GM19035 (cell line): ENCODE measurements around the gene ISLR.

Source experiments
- ATAC-seq: cut with Tn5 transposase; IDR thresholded peaks from one replicate; pipeline ENCODE4 v1.9.1; 2021; ENCODE audit not compliant: unreplicated experiment

The ISLR gene

DNA sequence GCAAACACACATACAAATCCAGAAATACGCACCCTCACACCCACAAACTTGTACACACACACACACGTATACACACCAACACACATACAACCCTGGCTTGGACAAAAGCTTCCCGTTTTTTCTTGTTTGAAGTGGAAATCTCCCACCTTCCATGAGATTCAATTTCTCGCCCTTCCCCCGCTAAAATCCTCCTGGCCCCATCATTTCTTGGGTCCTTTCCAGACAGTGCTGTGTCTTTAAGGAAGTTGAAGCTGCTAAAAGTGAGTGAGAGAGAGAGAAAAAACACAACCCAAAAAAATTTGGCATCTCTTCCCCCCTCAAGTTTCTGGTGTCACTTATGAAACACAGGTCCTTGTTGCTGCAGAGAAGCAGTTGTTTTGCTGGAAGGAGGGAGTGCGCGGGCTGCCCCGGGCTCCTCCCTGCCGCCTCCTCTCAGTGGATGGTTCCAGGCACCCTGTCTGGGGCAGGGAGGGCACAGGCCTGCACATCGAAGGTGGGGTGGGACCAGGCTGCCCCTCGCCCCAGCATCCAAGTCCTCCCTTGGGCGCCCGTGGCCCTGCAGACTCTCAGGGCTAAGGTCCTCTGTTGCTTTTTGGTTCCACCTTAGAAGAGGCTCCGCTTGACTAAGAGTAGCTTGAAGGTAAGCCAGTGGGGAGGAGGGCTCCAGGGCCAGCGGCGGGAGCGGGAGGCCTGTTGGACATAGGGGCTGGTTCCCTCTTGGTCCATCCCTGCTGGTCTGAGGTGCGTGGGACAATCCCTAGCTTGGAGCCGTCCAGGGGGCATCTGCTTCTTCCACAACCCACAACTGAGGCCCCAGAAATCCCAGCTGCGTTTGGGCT lies at the start of gene ISLR:
Gene ISLR, plus strand, starts transcription at position 331 of the 839 bp plus-strand sequence. CDS start 1,149 bp downstream, outside the sequence.
- ATAC-seq, result no peak

DNA sequence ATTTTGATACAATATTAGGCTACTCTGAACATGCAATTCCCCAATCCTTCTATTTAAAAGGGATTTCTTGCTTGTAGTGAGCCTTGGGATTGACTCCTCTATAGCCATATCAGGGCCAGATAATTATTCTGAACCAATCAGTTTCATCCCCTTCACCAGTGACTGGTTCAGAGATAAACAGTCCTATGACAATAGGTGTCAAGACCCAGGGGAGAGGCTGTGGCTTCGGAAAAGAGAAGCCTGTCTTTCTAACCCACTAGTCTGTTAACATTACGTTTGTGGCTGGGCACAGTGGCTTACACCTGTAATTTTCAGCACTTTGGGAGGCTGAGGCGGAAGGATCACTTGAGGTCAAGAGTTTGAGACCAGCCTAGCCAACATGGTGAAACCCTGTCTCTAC lies 49.3 kb upstream of the ISLR start:
- no peak for ATAC-seq

DNA sequence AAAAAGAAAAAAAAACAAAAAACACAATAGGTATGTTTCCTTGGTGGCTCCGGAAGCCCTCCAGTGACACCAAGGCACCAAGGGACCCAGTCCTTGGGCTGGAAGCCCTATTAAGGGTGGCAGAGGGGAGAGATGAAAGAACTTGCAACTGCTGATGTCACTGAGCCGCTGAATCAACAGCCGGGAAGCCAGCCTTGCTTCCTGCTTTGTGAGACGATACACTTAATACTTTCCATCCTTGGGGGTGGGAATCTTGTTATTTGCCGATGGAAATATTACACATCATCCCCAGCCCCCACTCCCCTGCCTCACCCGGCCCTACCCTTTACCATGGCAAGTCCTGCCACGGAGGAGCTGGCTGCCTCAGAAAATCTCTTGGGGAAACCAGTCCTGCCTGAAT lies 48.8 kb upstream of the ISLR start:
- ATAC-seq, result no peak

DNA sequence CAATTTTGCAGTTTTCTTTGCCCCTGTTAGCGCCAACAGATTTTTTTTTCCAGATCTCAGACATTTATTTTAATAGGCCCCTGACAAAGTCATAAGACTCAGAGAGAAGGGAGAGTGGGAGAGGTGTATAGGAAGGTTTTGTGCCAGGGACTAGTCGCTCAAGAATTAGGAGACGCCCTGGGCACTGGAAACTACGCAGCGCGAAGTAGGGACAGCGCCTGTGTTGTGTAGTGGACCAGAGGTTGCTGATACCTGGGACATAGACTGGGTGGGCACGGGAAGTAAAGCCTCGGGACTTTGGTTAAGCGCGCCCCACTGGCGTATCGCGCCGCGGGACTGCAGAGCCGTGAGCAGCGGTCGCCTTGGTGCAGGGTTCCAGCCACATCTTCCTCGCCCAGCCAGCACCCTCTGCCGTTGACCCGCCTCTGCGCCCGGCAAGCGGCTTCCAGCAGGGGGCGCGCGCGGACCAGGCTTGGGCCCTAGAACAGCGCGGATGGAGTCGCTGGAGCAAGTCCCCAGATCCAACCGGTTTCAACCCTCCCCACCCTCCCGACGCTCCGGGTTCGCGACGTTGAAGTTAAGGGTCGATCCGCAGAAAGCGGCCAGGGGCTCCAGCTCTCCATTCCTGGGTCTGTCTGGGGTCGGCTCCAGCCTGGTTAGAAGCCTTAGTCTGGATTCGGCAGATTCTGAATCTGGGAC lies 46.1 kb upstream of the ISLR start:
- ATAC-seq, result peak; percentile 67

- peak; percentile 22 for ATAC-seq
These were observed 45.3 kb upstream of the ISLR start for GRCh38 chr15:74127954-74128784.

DNA sequence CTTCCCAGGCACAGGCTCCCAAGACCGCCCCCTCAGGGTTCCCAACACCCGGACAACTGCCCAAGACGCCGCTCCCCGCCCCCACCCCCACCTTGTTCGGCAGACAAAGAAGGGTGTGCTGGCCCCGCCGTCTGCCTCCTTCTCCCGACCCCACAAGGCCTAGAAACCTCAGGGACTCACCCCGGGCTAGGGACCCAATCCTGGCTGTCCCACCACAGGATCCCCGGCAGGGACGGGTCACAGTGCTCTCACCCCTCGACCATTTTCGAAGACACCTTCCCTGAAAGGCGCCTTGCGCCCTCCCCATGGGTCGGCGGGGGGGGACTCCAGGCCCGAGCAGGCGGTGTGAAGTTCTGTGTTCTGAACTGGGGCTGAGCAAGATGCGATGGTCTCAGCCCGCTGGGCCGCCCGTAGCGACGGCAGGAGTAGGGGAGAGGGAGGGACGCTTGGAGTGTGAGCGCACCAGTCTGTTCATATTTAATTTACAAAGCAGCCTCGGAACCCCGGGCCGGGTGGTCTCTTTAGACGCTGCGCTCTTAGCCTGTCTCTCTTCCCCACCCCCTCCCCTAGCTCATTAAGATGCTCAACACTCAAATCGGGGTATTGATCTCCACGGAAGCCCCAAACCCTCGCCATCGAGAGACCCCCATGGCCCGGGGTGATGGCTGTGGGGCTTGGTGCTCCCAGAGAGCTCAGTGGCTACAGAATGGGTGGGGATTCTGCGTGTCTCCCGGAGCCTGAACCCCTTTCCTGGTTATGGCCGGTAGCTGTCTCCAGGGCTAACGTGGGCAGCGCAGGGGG lies 44.5 kb upstream of the ISLR start:
- no peak for ATAC-seq

GRCh38 chr15:74129586-74130154 lies 43.8 kb upstream of the ISLR start:
- no peak for ATAC-seq

GRCh38 chr15:74130155-74130848 lies 43.2 kb upstream of the ISLR start, which contains the start of gene ISLR2:
Gene ISLR2 (plus strand): TSS chr15:74130586. CDS start chr15:74132755, 2,169 bp downstream.
- no peak for ATAC-seq

- ATAC-seq, result no peak
These were observed 42.5 kb upstream of the ISLR start for GRCh38 chr15:74130849-74131627.

GRCh38 chr15:74131628-74132413 lies 41.7 kb upstream of the ISLR start:
- no peak for ATAC-seq

GRCh38 chr15:74132681-74133651 lies 40.5 kb upstream of the ISLR start:
- no peak for ATAC-seq

DNA sequence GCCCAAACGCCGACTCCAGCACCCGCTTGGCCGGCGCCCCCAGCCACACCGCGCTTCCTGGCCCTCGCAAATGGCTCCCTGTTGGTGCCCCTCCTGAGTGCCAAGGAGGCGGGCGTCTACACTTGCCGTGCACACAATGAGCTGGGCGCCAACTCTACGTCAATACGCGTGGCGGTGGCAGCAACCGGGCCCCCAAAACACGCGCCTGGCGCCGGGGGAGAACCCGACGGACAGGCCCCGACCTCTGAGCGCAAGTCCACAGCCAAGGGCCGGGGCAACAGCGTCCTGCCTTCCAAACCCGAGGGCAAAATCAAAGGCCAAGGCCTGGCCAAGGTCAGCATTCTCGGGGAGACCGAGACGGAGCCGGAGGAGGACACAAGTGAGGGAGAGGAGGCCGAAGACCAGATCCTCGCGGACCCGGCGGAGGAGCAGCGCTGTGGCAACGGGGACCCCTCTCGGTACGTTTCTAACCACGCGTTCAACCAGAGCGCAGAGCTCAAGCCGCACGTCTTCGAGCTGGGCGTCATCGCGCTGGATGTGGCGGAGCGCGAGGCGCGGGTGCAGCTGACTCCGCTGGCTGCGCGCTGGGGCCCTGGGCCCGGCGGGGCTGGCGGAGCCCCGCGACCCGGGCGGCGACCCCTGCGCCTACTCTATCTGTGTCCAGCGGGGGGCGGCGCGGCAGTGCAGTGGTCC lies 39.7 kb upstream of the ISLR start:
- ATAC-seq, result no peak

GRCh38 chr15:74134387-74135027 lies 39.0 kb upstream of the ISLR start:
- no peak for ATAC-seq

DNA sequence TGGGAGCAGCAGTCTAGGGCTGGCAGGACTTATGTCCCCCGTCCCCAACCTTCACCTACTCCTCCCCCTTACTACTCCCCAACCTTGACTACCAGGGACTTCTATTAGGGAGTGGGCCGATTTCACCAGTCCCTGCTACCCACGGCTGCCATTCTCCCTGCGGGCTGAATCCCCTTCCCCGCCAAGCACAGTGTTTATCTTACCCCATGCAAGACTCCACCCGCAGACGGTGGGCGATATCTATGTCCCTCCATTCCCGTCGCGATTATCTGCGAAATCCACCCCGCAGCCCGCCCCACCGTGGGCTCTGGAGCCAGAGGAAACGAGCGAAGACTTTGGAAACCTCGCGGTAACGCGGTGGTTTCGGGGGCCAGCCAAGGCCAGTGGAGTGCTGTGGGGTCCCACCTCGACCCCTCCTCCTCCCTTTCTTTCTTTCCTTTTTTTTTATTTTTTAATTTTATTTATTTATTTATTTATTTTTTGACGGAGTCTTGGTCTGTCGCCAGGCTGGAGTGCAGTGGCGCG lies 38.4 kb upstream of the ISLR start:
- no peak for ATAC-seq

DNA sequence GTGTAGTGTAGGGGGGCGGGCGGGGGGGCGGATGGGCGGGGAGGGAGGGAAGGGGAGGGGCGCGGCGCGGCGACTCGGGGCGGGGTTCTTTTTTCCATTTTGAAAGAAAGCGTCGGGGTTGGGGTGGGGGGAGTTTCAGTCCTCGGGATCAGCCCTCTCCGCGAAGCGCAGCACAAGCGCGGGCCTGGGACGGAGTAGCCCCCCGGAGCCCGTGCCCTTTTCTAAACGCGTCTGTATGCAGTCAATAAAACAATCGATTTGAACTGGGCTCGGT lies 37.0 kb upstream of the ISLR start:
- ATAC-seq, result no peak
